ENCODE results near the gene STARD5.

DNA sequence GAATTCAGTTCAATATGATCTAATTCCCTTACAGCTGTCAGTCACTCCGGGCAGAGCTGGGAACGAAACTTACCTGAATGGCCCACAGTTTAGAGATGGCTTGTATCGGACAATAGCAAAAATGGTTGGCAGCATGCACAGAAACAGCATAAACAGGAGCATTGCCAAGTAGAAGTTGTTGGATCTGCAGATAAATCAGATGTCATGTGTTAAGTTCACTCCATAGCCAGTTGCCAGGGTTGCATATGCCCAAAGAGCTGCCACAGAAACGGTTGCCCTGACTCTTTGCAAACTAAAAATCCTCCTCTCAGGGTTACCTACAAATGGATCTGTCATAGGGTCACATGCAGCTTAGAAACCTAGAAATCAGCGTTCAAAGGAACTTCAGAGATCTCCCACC, 15.4 kb upstream of the STARD5 start:
- TF ChIP-seq, protein P1, sequence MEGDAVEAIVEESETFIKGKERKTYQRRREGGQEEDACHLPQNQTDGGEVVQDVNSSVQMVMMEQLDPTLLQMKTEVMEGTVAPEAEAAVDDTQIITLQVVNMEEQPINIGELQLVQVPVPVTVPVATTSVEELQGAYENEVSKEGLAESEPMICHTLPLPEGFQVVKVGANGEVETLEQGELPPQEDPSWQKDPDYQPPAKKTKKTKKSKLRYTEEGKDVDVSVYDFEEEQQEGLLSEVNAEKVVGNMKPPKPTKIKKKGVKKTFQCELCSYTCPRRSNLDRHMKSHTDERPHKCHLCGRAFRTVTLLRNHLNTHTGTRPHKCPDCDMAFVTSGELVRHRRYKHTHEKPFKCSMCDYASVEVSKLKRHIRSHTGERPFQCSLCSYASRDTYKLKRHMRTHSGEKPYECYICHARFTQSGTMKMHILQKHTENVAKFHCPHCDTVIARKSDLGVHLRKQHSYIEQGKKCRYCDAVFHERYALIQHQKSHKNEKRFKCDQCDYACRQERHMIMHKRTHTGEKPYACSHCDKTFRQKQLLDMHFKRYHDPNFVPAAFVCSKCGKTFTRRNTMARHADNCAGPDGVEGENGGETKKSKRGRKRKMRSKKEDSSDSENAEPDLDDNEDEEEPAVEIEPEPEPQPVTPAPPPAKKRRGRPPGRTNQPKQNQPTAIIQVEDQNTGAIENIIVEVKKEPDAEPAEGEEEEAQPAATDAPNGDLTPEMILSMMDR (IDR thresholded peaks at IDR 0.05), result no peak
- TF ChIP-seq POLR2AphosphoS5 (IDR thresholded peaks at IDR 0.05), result no peak
